ENCODE results near the gene HOXB8. TPM values are rescaled to one million over a fixed set of nuclear protein-coding genes. Genes with fewer than 3 reads are reported as not detected.

The HOXB8 gene
- total and polyA plus RNA-seq, 2 donors (not counting 3 experiments of a cell fraction or from before 2014, with no cell fraction given), result 1.7 to 2.4 TPM

DNA sequence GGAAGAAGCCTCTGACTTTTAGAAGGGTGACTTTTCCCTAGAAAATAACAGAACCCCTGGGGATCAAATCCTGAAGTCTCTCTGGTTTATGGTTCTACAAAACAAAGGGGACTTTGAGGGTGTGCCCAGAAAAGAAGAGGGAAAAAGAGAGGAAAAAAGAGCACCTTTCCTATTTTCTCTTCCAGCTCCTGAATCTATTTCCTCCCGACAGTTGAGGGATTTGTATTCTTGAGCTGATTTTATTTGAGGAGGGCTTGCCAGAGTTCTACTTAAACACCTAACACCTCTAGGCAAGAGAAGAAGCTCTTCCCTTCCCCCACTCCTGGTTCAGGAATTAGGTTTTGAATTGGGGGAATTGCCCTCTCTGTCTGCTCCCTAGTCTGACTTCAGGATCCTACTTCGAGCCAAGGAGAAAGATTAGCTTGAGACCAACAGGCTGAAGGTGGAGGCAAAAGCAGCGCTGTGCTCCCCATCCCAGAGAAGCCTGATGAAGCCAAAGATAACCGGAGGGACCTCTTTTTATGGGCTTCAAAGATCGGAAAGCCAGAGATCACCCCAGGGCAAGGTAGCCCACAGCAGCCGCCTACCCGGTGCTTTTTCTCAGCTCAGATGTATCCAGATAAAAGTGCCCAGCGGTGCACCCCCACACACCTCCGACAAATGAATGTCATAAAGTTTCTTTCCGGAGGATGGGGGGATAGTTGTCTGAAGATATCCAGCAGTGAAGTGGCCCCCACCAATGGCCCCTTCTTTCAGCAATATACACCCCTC lies 25.8 kb downstream of the HOXB8 start:
- Histone ChIP-seq H3K79me2 (ENCODE audit: control insufficient read depth, insufficient read depth, low read length) (peaks cover 30% of the 10 kb centered on the region), H3K9me1 (replicated peaks; ENCODE audit: control insufficient read depth, extremely low read depth, insufficient read depth, low read length) (no peaks in the 10 kb centered on the region), H3K9ac (replicated peaks; ENCODE audit: extremely low read depth, insufficient read depth, low read length) (no peak overlapping the region), H3K9me3 (replicated peaks; ENCODE audit: control insufficient read depth, insufficient read depth, low read length) (no peaks in the 10 kb centered on the region), H3K4me1 (ENCODE audit: control insufficient read depth, extremely low read depth, insufficient read depth, low read length) (peaks cover 43% of the 10 kb centered on the region), H3K27me3 (ENCODE audit: control insufficient read depth in 2 of 2, insufficient read depth in 2 of 2, low read length in 2 of 2) (no peaks in the 10 kb centered on the region), H3K4me2 (ENCODE audit: insufficient read depth, low read length) (no peak overlapping the region), H3K36me3 (ENCODE audit: control insufficient read depth in 2 of 2, extremely low read depth in 1 of 2, insufficient read depth in 2 of 2, low read length in 2 of 2) (peaks cover 0 to 8% of the 10 kb centered on the region in 2 experiments), H4K20me1 (replicated peaks; ENCODE audit: control insufficient read depth, extremely low read depth, insufficient read depth, low read length) (no peaks in the 10 kb centered on the region), H3K4me3 (replicated peaks in 1 of 3; ENCODE audit: insufficient read depth in 1 of 3, low read depth in 1 of 3, low read length in 3 of 3) (no peak overlapping the region), H3K27ac (ENCODE audit: insufficient read depth, low read depth, low read length) (no peak overlapping the region), H2AFZ (ENCODE audit: low read depth, low read length) (no peak overlapping the region)
- FAIRE-seq, result no peak
- ChIA-PET CTCF (interaction anchor here (1.1 to 2.3 kb wide), 6 partner anchors 12 to 374 kb away, joined by 3 to 22 read pairs (median 6); no protein-coding TSS in a partner anchor), POLR2A (no interaction called here)
- TF ChIP-seq EZH2 (IDR thresholded peaks at IDR 0.05; ENCODE audit: borderline replicate concordance, low read depth, low read length, severe bottlenecking), result no peak
- no peak for TF ChIP-seq POLR2A (IDR thresholded peaks at IDR 0.05; ENCODE audit: low read depth, low read length)
- TF ChIP-seq JUN (IDR thresholded peaks at IDR 0.05; ENCODE audit: borderline replicate concordance, insufficient read depth, insufficient read length, low read depth), result no peak
- no peak for TF ChIP-seq GATA2 (IDR thresholded peaks at IDR 0.05; ENCODE audit: insufficient read depth, insufficient read length, low read depth, low read length)
- TF ChIP-seq, protein P1, sequence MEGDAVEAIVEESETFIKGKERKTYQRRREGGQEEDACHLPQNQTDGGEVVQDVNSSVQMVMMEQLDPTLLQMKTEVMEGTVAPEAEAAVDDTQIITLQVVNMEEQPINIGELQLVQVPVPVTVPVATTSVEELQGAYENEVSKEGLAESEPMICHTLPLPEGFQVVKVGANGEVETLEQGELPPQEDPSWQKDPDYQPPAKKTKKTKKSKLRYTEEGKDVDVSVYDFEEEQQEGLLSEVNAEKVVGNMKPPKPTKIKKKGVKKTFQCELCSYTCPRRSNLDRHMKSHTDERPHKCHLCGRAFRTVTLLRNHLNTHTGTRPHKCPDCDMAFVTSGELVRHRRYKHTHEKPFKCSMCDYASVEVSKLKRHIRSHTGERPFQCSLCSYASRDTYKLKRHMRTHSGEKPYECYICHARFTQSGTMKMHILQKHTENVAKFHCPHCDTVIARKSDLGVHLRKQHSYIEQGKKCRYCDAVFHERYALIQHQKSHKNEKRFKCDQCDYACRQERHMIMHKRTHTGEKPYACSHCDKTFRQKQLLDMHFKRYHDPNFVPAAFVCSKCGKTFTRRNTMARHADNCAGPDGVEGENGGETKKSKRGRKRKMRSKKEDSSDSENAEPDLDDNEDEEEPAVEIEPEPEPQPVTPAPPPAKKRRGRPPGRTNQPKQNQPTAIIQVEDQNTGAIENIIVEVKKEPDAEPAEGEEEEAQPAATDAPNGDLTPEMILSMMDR (IDR thresholded peaks at IDR 0.05; ENCODE audit: extremely low read depth in 1 of 2, insufficient read depth in 1 of 2, low read depth in 1 of 2, low read length in 2 of 2), result no peak
- no peak for TF ChIP-seq MYC (IDR thresholded peaks at IDR 0.05; ENCODE audit: low read depth, low read length)
- TF ChIP-seq FOS (IDR thresholded peaks at IDR 0.05; ENCODE audit: borderline replicate concordance, insufficient read depth, low read length), result no peak
- TF ChIP-seq, protein P2, sequence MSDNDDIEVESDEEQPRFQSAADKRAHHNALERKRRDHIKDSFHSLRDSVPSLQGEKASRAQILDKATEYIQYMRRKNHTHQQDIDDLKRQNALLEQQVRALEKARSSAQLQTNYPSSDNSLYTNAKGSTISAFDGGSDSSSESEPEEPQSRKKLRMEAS (IDR thresholded peaks at IDR 0.05; ENCODE audit: insufficient read depth, insufficient read length), result no peak
- no peak for DNase-seq (ENCODE audit: low read depth, low spot score)
- intact Hi-C loops (cut with micrococcal nuclease), result no loop called here
- dilution Hi-C loops (cut with MboI; ENCODE audit: extremely low pct_ligation_motif_present, low sequenced_read_pairs), result no loop called here
- no TSS peak for BruUV-seq (replicated peaks)
